CD14-positive monocyte (primary cell): ENCODE data around the gene MRNIP. TPM values are rescaled to one million over a fixed set of nuclear protein-coding genes. Genes with fewer than 3 reads are reported as not detected.

ENCODE experiments used
- DNase-seq, 3 donors: peaks; one replicate each; pipeline ENCODE4 v3.0.0-alpha.2; 2011 to 2022
- H2AFZ ChIP-seq: 2 replicates; pipeline ENCODE4 v1.6.0; 2012; ENCODE audit warnings: mild to moderate bottlenecking, low read depth, low read length, inconsistent platforms; ENCODE audit not compliant: insufficient read depth, poor library complexity, severe bottlenecking
- H3K27ac ChIP-seq, 2 donors: 1 replicate in 1 of 2; 2 replicates in 1 of 2; pipeline ENCODE4 v1.5.1; 2012 to 2013; ENCODE audit warnings: low read length in 2 of 2, control low read depth in 1 of 2, inconsistent platforms in 1 of 2, low read depth in 1 of 2, mild to moderate bottlenecking in 1 of 2
- H3K27me3 ChIP-seq, 2 donors: one replicate each; pipeline versions ENCODE4 v1.6.0 to v1.6.1; 2011 to 2013; ENCODE audit warnings: low read length in 2 of 2; ENCODE audit not compliant: control insufficient read depth in 2 of 2, insufficient read depth in 2 of 2
- H3K36me3 ChIP-seq, 2 donors: replicated peaks in 1 of 2; 1 replicate in 1 of 2; 2 replicates in 1 of 2; pipeline versions ENCODE4 v1.5.1 to v1.6.1; 2012 to 2013; ENCODE audit warnings: low read length in 2 of 2, control low read depth in 1 of 2, inconsistent platforms in 1 of 2, mild to moderate bottlenecking in 1 of 2; ENCODE audit not compliant: insufficient read depth in 2 of 2, control insufficient read depth in 1 of 2
- H3K4me1 ChIP-seq, 2 donors: 1 replicate in 1 of 2; 2 replicates in 1 of 2; pipeline versions ENCODE4 v1.5.1 to v1.6.1; 2012 to 2013; ENCODE audit warnings: low read length in 2 of 2, control low read depth in 1 of 2, inconsistent platforms in 1 of 2, mild to moderate bottlenecking in 1 of 2, moderate library complexity in 1 of 2; ENCODE audit not compliant: insufficient read depth in 2 of 2, control insufficient read depth in 1 of 2
- H3K4me2 ChIP-seq: replicated peaks from 2 replicates; pipeline ENCODE3; 2012; ENCODE audit warnings: low read length, moderate library complexity, mild to moderate bottlenecking; ENCODE audit not compliant: poor library complexity, severe bottlenecking; ENCODE audit errors: extremely low read depth
- H3K4me3 ChIP-seq, 3 experiments: fragments of 200-600 bp in 1 of 3; sonication (generic) in 1 of 3; replicated peaks in 1 of 3; 1 replicate in 2 of 3; 2 replicates in 1 of 3; pipeline ENCODE4 v1.5.1; 2011 to 2013; ENCODE audit warnings: low read length in 3 of 3, mild to moderate bottlenecking in 3 of 3, control low read depth in 2 of 3, low read depth in 2 of 3, inconsistent platforms in 1 of 3, moderate library complexity in 1 of 3
- H3K79me2 ChIP-seq: 2 replicates; pipeline ENCODE4 v1.6.0; 2012; ENCODE audit warnings: mild to moderate bottlenecking, control low read depth, inconsistent platforms, low read length, moderate library complexity; ENCODE audit not compliant: insufficient read depth
- H3K9ac ChIP-seq: 2 replicates; pipeline ENCODE4 v1.6.0; 2017; ENCODE audit warnings: low read length, mild to moderate bottlenecking; ENCODE audit not compliant: insufficient read depth, poor library complexity, severe bottlenecking
- H3K9me3 ChIP-seq, 2 donors: replicated peaks in 1 of 2; 1 replicate in 1 of 2; 2 replicates in 1 of 2; pipeline versions ENCODE4 v1.5.1 to v1.6.1; 2012 to 2013; ENCODE audit warnings: low read length in 2 of 2, control low read depth in 1 of 2; ENCODE audit not compliant: control insufficient read depth in 1 of 2, insufficient read depth in 1 of 2
- H4K20me1 ChIP-seq: 2 replicates; pipeline ENCODE4 v1.6.0; 2012; ENCODE audit warnings: mild to moderate bottlenecking, low read length, control low read depth, moderate library complexity; ENCODE audit not compliant: insufficient read depth
- H3K27ac Mint-ChIP-seq, 7 donors: one replicate each; pipeline ENCODE4 v1.8.0; 2020; ENCODE audit warnings: mild to moderate bottlenecking in 7 of 7, mixed read lengths in 7 of 7, moderate library complexity in 6 of 7, inconsistent platforms in 2 of 7
- H3K27me3 Mint-ChIP-seq, 3 donors: one replicate each; pipeline ENCODE4 v1.8.0; 2021 to 2022; ENCODE audit warnings: low read depth in 3 of 3, mild to moderate bottlenecking in 3 of 3, mixed read lengths in 3 of 3, moderate library complexity in 3 of 3, inconsistent platforms in 1 of 3
- H3K36me3 Mint-ChIP-seq, 2 donors: one replicate each; pipeline ENCODE4 v1.8.0; 2020; ENCODE audit warnings: mixed read lengths in 2 of 2, inconsistent platforms in 1 of 2, mild to moderate bottlenecking in 1 of 2
- H3K4me1 Mint-ChIP-seq: one replicate; pipeline ENCODE4 v1.8.0; 2020; ENCODE audit warnings: mild to moderate bottlenecking, mixed read lengths
- H3K4me3 Mint-ChIP-seq, 2 donors: one replicate each; pipeline ENCODE4 v1.8.0; 2020; ENCODE audit warnings: mild to moderate bottlenecking in 2 of 2, mixed read lengths in 2 of 2, moderate library complexity in 1 of 2
- H3K9me3 Mint-ChIP-seq, 7 donors: one replicate each; pipeline ENCODE4 v1.8.0; 2020 to 2022; ENCODE audit warnings: mixed read lengths in 7 of 7, mild to moderate bottlenecking in 6 of 7, moderate library complexity in 6 of 7, inconsistent platforms in 2 of 7
- CTCF ChIP-seq: fragments of 200-600 bp; IDR thresholded peaks from one replicate; pipeline ENCODE4 v1.8.0; 2022; ENCODE audit warnings: antibody characterized with exemption, mild to moderate bottlenecking
- WGBS: methylation state at CpG from one replicate; pipeline ENCODE4 v1.1.5; 2013; ENCODE audit warnings: missing lambda C conversion rate; ENCODE audit not compliant: insufficient coverage; 5-methylcytosine and 5-hydroxymethylcytosine counted together
- intact Hi-C, 2 donors: fragments of 100-400 bp; cut with micrococcal nuclease; formaldehyde crosslinking; loops; one replicate each; pipeline versions ENCODE4 v1.15.0 to v1.15.1; 2023
- polyA plus RNA-seq, 3 donors: library from polyadenylated mRNA; depleted of rRNA in 1 of 3; unstranded in 2 of 3; stranded (reverse) in 1 of 3; fragments of 300-500 nt in 2 of 3; fragments of >200 nt in 1 of 3; fragmentation: Illumina TruSeq in 2 of 3; gene quantifications; 1 replicate in 2 of 3; 2 replicates in 1 of 3; pipeline ENCODE4 v1.2.3, GENCODE V29; 2012 to 2021

Gene MRNIP
- polyA plus RNA-seq, 3 donors: 1.2 to 23.0 (median 1.4) TPM

DNA sequence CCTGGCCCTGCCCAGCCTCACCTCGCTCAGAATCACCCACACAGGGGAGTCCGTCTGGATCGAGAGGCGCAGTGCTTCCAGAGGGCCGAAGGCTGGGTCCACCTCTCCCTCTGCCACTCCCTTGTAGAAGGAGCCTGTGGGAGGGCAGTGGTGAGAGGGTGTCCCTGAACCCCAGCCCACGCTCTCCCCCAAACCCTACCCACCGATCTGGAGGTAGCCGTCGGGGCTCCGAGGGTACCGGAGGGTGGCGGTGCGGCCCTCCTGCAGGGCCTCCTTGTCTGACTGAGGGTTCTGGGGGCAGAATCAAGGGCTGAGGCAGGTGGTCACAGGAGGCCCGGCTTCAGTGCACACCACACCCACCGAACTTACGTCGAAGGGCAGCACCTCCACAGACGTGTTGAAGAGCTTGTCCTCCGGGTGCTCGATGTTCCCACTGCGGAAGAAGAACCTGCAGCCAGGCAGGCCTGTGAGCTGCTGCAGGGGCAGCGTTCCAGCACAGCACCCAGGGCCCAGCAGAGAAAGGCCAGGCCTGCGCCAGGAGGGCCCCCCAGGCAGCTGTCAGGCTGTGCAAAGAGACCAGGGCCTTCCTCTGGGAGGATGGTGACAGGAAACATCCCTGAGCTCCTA lies 60.4 kb downstream of the MRNIP start:
- TF ChIP-seq CTCF: no peak
- peaks cover 0 to 2% (median 2%) of the 10 kb centered on the region in 3 donors for H3K27me3 Mint-ChIP-seq
- Histone ChIP-seq H3K4me1 (peaks cover 44 to 53% of the 10 kb centered on the region in 2 donors), H4K20me1 (peaks cover 86% of the 10 kb centered on the region), H3K9ac (no peak overlapping the region), H3K79me2 (peaks cover 18% of the 10 kb centered on the region), H3K27me3 (no peaks in the 10 kb centered on the region), H3K4me2 (no peak overlapping the region), H3K9me3 (no peaks in the 10 kb centered on the region), H3K4me3 (no peak overlapping the region), H3K36me3 (peaks cover 38 to 47% of the 10 kb centered on the region in 2 donors), H3K27ac (no peak overlapping the region), H2AFZ (no peak overlapping the region)
- no peak overlapping the region for H3K27ac Mint-ChIP-seq
- H3K4me3 Mint-ChIP-seq: no peak overlapping the region
- no peaks in the 10 kb centered on the region for H3K9me3 Mint-ChIP-seq
- WGBS: 96% methylated on average over 15 of the region's 23 CpGs
- DNase-seq: peak in 1 of 3 donors; percentile 5
- H3K36me3 Mint-ChIP-seq: peaks cover 44 to 45% of the 10 kb centered on the region in 2 donors
- H3K4me1 Mint-ChIP-seq: peaks cover 38% of the 10 kb centered on the region
- intact Hi-C loops: loop anchor here in 1 of 2 donors (5.0 to 10.0 kb wide), 2 partner anchors 63 to 176 kb away; partner anchors contain the start of genes HNRNPH1 and MAML1

- H3K9me3 Mint-ChIP-seq: no peaks in the 10 kb centered on the region
- Histone ChIP-seq H3K27ac (no peak overlapping the region), H3K4me1 (peaks cover 44 to 53% of the 10 kb centered on the region in 2 donors), H2AFZ (no peak overlapping the region), H3K9ac (no peak overlapping the region), H3K9me3 (no peaks in the 10 kb centered on the region), H3K36me3 (peaks cover 38 to 47% of the 10 kb centered on the region in 2 donors), H3K4me2 (no peak overlapping the region), H4K20me1 (peaks cover 83% of the 10 kb centered on the region), H3K79me2 (peaks cover 13% of the 10 kb centered on the region), H3K4me3 (no peak overlapping the region), H3K27me3 (no peaks in the 10 kb centered on the region)
- H3K27me3 Mint-ChIP-seq: peaks cover 0 to 2% (median 2%) of the 10 kb centered on the region in 3 donors
- H3K36me3 Mint-ChIP-seq: peaks cover 41 to 43% of the 10 kb centered on the region in 2 donors
- DNase-seq: no peak
- no peak for TF ChIP-seq CTCF
- H3K4me1 Mint-ChIP-seq: peaks cover 38% of the 10 kb centered on the region
- 97% methylated on average over 29 of the region's 30 CpGs for WGBS
- intact Hi-C loops: loop anchor here (2.0 to 10.0 kb wide), 4 partner anchors 31 to 175 kb away; partner anchors contain the start of genes HNRNPH1 (in 1 of the 2) and MAML1 (in 1 of the 2)
- H3K27ac Mint-ChIP-seq: peak overlapping the region in 1 of 7 donors; percentile 45
- H3K4me3 Mint-ChIP-seq: no peak overlapping the region
Observed at GRCh38 chr5:179797741-179798140, 60.9 kb downstream of the MRNIP start.
